Breast epithelium (tissue), 3 donors: ENCODE data around the gene APOBEC3H.

Source experiments
- POLR2AphosphoS5 ChIP-seq, 3 donors: sonication (generic); formaldehyde crosslinking; IDR thresholded peaks; one replicate each; pipeline ENCODE4 v1.6.1; 2017; ENCODE audit warnings: antibody characterized with exemption in 3 of 3
- TF ChIP-seq, protein P1 (sequence below), 3 donors: fragments of 450-650 bp; IDR thresholded peaks; one replicate each; pipeline ENCODE4 v1.5.1; 2016 to 2017; ENCODE audit warnings: antibody characterized with exemption in 3 of 3, mild to moderate bottlenecking in 3 of 3, moderate library complexity in 3 of 3

DNA sequence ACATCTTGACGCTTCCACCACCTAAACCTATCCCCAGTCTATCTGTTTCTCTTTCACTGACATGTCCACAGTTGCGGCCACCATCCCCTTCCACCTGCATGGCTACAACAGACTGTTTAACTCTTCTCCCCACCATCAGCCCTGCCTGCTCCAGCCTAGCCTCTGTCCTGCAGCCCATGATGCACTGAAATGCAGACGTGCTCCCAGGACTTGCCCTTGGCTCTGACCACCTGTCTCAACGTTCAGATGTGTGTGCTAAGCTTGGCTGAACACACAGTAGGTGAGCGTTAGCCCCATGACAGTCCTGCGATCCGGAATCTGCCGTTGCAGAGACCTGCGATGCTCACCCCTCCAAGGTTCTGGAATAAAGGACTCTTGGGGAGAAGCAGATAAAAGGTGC is 32.7 kb downstream of the APOBEC3H start:
- TF ChIP-seq, protein P1, sequence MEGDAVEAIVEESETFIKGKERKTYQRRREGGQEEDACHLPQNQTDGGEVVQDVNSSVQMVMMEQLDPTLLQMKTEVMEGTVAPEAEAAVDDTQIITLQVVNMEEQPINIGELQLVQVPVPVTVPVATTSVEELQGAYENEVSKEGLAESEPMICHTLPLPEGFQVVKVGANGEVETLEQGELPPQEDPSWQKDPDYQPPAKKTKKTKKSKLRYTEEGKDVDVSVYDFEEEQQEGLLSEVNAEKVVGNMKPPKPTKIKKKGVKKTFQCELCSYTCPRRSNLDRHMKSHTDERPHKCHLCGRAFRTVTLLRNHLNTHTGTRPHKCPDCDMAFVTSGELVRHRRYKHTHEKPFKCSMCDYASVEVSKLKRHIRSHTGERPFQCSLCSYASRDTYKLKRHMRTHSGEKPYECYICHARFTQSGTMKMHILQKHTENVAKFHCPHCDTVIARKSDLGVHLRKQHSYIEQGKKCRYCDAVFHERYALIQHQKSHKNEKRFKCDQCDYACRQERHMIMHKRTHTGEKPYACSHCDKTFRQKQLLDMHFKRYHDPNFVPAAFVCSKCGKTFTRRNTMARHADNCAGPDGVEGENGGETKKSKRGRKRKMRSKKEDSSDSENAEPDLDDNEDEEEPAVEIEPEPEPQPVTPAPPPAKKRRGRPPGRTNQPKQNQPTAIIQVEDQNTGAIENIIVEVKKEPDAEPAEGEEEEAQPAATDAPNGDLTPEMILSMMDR (IDR thresholded peaks at IDR 0.05) = no peak
- TF ChIP-seq POLR2AphosphoS5 (IDR thresholded peaks at IDR 0.05) = no peak
